PC-3 (cell line): ENCODE results near the gene ERBB4. TPM values are rescaled to one million over a fixed set of nuclear protein-coding genes. Genes with fewer than 3 reads are reported as not detected.

Experiments
- ATAC-seq: fragments of 200-7000 bp; cut with Tn5 transposase; 2 replicates; pipeline ENCODE4 v1.9.1; 2020; ENCODE audit warnings: mild to moderate bottlenecking, moderate library complexity
- BruUV-seq: library from RNA; stranded (reverse); fragments of 400-500 nt; replicated peaks from 2 replicates; lab custom pipeline; 2021; lab: Mats Ljungman, UMichigan
- CTCF ChIA-PET: fragments of 300-600 bp; sonication (Branson Sonifier 250); formaldehyde crosslinking; loops from one replicate; lab custom pipeline; 2022; ENCODE audit warnings: antibody characterized with exemption; lab: Charles Lee
- POLR2A ChIA-PET: fragments of 300-600 bp; sonication (Branson Sonifier 250); formaldehyde crosslinking; loops from one replicate; lab custom pipeline; 2022; ENCODE audit warnings: antibody characterized with exemption; ENCODE audit not compliant: unreplicated experiment; lab: Charles Lee
- DNase-seq: peaks from one replicate; pipeline ENCODE4 v3.0.0-alpha.2; 2015
- H2AFZ ChIP-seq: fragments of 300-600 bp; sonication (generic); 2 replicates; pipeline ENCODE4 v1.6.0; 2016; ENCODE audit warnings: antibody characterized with exemption, low read length
- H3F3A ChIP-seq: fragments of 300-600 bp; sonication (generic); one replicate; pipeline ENCODE4 v1.6.0; 2017; ENCODE audit warnings: antibody characterized with exemption, low read length, control low read depth, mild to moderate bottlenecking; ENCODE audit not compliant: unreplicated experiment
- H3K27ac ChIP-seq: fragments of 300-600 bp; sonication (generic); 2 replicates; pipeline ENCODE4 v1.5.1; 2016; ENCODE audit warnings: mild to moderate bottlenecking, low read length
- H3K27me3 ChIP-seq: fragments of 300-600 bp; sonication (generic); 2 replicates; pipeline ENCODE4 v1.6.1; 2016; ENCODE audit warnings: low read length, mixed read lengths
- H3K36me3 ChIP-seq: fragments of 300-600 bp; sonication (generic); 2 replicates; pipeline ENCODE4 v1.6.1; 2016; ENCODE audit warnings: low read depth, mixed run types, low read length, mixed read lengths
- H3K4me1 ChIP-seq: fragments of 300-600 bp; sonication (generic); 2 replicates; pipeline ENCODE4 v1.5.1; 2016; ENCODE audit warnings: low read length; ENCODE audit not compliant: insufficient read depth
- H3K4me2 ChIP-seq: fragments of 300-600 bp; sonication (generic); 2 replicates; pipeline ENCODE4 v1.6.0; 2016; ENCODE audit warnings: low read length
- H3K4me3 ChIP-seq: fragments of 300-600 bp; sonication (generic); 2 replicates; pipeline ENCODE4 v1.5.1; 2016; ENCODE audit warnings: mild to moderate bottlenecking, low read length, mixed read lengths
- H3K79me2 ChIP-seq: fragments of 300-600 bp; sonication (generic); 2 replicates; pipeline ENCODE4 v1.6.1; 2017; ENCODE audit warnings: low read length, mixed read lengths
- H3K9ac ChIP-seq: fragments of 300-600 bp; sonication (generic); 2 replicates; pipeline ENCODE4 v1.6.0; 2016; ENCODE audit warnings: mild to moderate bottlenecking, low read length
- H3K9me2 ChIP-seq: fragments of 300-600 bp; sonication (generic); replicated peaks from 2 replicates; pipeline ENCODE4 v1.6.1; 2016; ENCODE audit warnings: mixed run types, low read length, mixed read lengths
- H3K9me3 ChIP-seq: fragments of 300-600 bp; sonication (generic); 2 replicates; pipeline ENCODE4 v1.6.1; 2016; ENCODE audit warnings: low read length, mixed read lengths
- H4K20me1 ChIP-seq: fragments of 300-600 bp; sonication (generic); 2 replicates; pipeline ENCODE4 v1.6.1; 2016; ENCODE audit warnings: low read length, mixed read lengths
- CTCF ChIP-seq: fragments of 300-600 bp; sonication (generic); conservative IDR thresholded peaks from 2 replicates; pipeline ENCODE4 v1.5.1; 2017; ENCODE audit warnings: antibody characterized with exemption, low read depth, mild to moderate bottlenecking, low read length
- EZH2 ChIP-seq: fragments of 300-600 bp; sonication (generic); IDR thresholded peaks from one replicate; pipeline ENCODE4 v1.6.1; 2017; ENCODE audit warnings: antibody characterized with exemption, mild to moderate bottlenecking, low read length; ENCODE audit not compliant: unreplicated experiment
- EZH2phosphoT487 ChIP-seq: fragments of 300-600 bp; sonication (generic); IDR thresholded peaks from 2 replicates; pipeline ENCODE4 v1.6.1; 2018; ENCODE audit warnings: mild to moderate bottlenecking, antibody characterized with exemption, low read length, borderline replicate concordance
- intact Hi-C: fragments of 100-400 bp; cut with micrococcal nuclease; formaldehyde crosslinking; loops from 2 replicates; pipeline ENCODE4 v1.9.0; 2023
- total RNA-seq: library from RNA; depleted of rRNA; stranded (reverse); fragments of >200 nt; gene quantifications from 2 replicates; pipeline ENCODE4 v1.2.3, GENCODE V29; 2014

Gene ERBB4
- total RNA-seq, 1 experiment from 2014 or later: under 0.01 TPM

GRCh38 chr2:212327171-212327809 lies 211.3 kb downstream of the ERBB4 start:
- TF ChIP-seq CTCF (no peak), EZH2phosphoT487 (no peak), EZH2 (no peak)
- Histone ChIP-seq H2AFZ (no peak overlapping the region), H3K79me2 (no peaks in the 10 kb centered on the region), H4K20me1 (no peaks in the 10 kb centered on the region), H3K4me1 (no peaks in the 10 kb centered on the region; the same call in 1 of the 2 replicates), H3K27me3 (no peaks in the 10 kb centered on the region), H3K9ac (no peak overlapping the region), H3F3A (no peaks in the 10 kb centered on the region), H3K9me3 (no peaks in the 10 kb centered on the region), H3K27ac (no peak overlapping the region), H3K4me3 (no peak overlapping the region), H3K4me2 (no peak overlapping the region), H3K36me3 (no peaks in the 10 kb centered on the region), H3K9me2 (no peaks in the 10 kb centered on the region)
- ChIA-PET CTCF (no interaction called here), POLR2A (no interaction called here)
- no peak for ATAC-seq
- no TSS peak for BruUV-seq
- intact Hi-C loops: no loop called here
- no peak for DNase-seq

- ATAC-seq (no peak), DNase-seq (no peak)
- no peak overlapping the region for H3K4me2 ChIP-seq
- no peaks in the 10 kb centered on the region for H3K9me2 ChIP-seq
- no peak overlapping the region for H3K27ac ChIP-seq
- no peaks in the 10 kb centered on the region for H4K20me1 ChIP-seq
- BruUV-seq: no TSS peak
- CTCF ChIA-PET: no interaction called here
- intact Hi-C loops: no loop called here
- no peak overlapping the region for H2AFZ ChIP-seq
- H3K9ac ChIP-seq: no peak overlapping the region
- no peaks in the 10 kb centered on the region for H3F3A ChIP-seq
- H3K27me3 ChIP-seq: peaks cover 15% of the 10 kb centered on the region; the same call in 1 of the 2 replicates
- TF ChIP-seq EZH2phosphoT487: no peak
- no peak for TF ChIP-seq CTCF
- TF ChIP-seq EZH2: no peak
- no peaks in the 10 kb centered on the region for H3K79me2 ChIP-seq
- POLR2A ChIA-PET: no interaction called here
- no peaks in the 10 kb centered on the region for H3K4me1 ChIP-seq
- no peak overlapping the region for H3K4me3 ChIP-seq
- no peaks in the 10 kb centered on the region for H3K9me3 ChIP-seq
- H3K36me3 ChIP-seq: no peaks in the 10 kb centered on the region
These were observed 220.0 kb downstream of the ERBB4 start for GRCh38 chr2:212318636-212319035.

GRCh38 chr2:212314680-212315079 lies 223.9 kb downstream of the ERBB4 start:
- no peak overlapping the region for H3K4me3 ChIP-seq
- no peak overlapping the region for H3K4me2 ChIP-seq
- POLR2A ChIA-PET: no interaction called here
- intact Hi-C loops: no loop called here
- TF ChIP-seq EZH2phosphoT487 (no peak), EZH2 (no peak), CTCF (no peak)
- no TSS peak for BruUV-seq
- H3K9me3 ChIP-seq: no peaks in the 10 kb centered on the region
- H3K27ac ChIP-seq: no peak overlapping the region
- H2AFZ ChIP-seq: no peak overlapping the region
- H3K79me2 ChIP-seq: no peaks in the 10 kb centered on the region
- no peaks in the 10 kb centered on the region for H4K20me1 ChIP-seq
- no peaks in the 10 kb centered on the region for H3F3A ChIP-seq
- H3K27me3 ChIP-seq: peaks cover 15% of the 10 kb centered on the region; the same call in 1 of the 2 replicates
- H3K9me2 ChIP-seq: no peaks in the 10 kb centered on the region
- H3K4me1 ChIP-seq: no peaks in the 10 kb centered on the region
- H3K9ac ChIP-seq: no peak overlapping the region
- DNase-seq (no peak), ATAC-seq (no peak)
- no peaks in the 10 kb centered on the region for H3K36me3 ChIP-seq
- CTCF ChIA-PET: no interaction called here
